IMR-90 (cell line): ENCODE measurements around the gene DHRS7B. TPM values are rescaled to one million over a fixed set of nuclear protein-coding genes. Genes with fewer than 3 reads are reported as not detected.

ENCODE experiments used
- ATAC-seq: fragments of 200-7000 bp; cut with Tn5 transposase; 2 replicates; pipeline ENCODE4 v1.9.1; 2020; ENCODE audit warnings: low read depth, mild to moderate bottlenecking, moderate library complexity
- BruUV-seq: library from RNA; stranded (reverse); fragments of 400-500 nt; replicated peaks from 2 replicates; lab custom pipeline; 2021; lab: Mats Ljungman, UMichigan
- CTCF ChIA-PET: fragments of 300-600 bp; formaldehyde crosslinking; extraction: SDS; loops from one replicate; lab custom pipeline; 2021; ENCODE audit warnings: antibody characterized with exemption; lab: Yijun Ruan, JAX
- POLR2A ChIA-PET: fragments of 300-600 bp; sonication (Branson Sonifier 250); formaldehyde crosslinking; loops from one replicate; lab custom pipeline; 2022; ENCODE audit warnings: antibody characterized with exemption; ENCODE audit not compliant: unreplicated experiment; lab: Charles Lee
- DNase-seq: peaks from one replicate; pipeline ENCODE4 v3.0.0; 2013
- H2AFZ ChIP-seq: replicated peaks from 2 replicates; pipeline ENCODE3; 2013; ENCODE audit warnings: low read length, mild to moderate bottlenecking; ENCODE audit not compliant: poor library complexity
- H2AK5ac ChIP-seq: 2 replicates; pipeline ENCODE4 v1.6.1; 2013; ENCODE audit warnings: low read depth, low read length, inconsistent platforms
- H2AK9ac ChIP-seq: replicated peaks from 2 replicates; pipeline ENCODE3; 2013; ENCODE audit warnings: mild to moderate bottlenecking, low read depth, low read length, moderate library complexity; ENCODE audit not compliant: poor library complexity
- H2BK120ac ChIP-seq: 2 replicates; pipeline ENCODE4 v1.6.1; 2013; ENCODE audit warnings: low read depth, low read length, inconsistent platforms
- H2BK15ac ChIP-seq: 3 replicates; pipeline ENCODE4 v1.6.1; 2013; ENCODE audit warnings: low read depth, low read length, inconsistent platforms
- H2BK20ac ChIP-seq: 2 replicates; pipeline ENCODE4 v1.6.1; 2013; ENCODE audit warnings: low read depth, mild to moderate bottlenecking, inconsistent platforms, low read length, moderate library complexity
- H2BK5ac ChIP-seq: 2 replicates; pipeline ENCODE4 v1.6.1; 2013; ENCODE audit warnings: mild to moderate bottlenecking, low read depth, low read length, inconsistent platforms; ENCODE audit not compliant: poor library complexity, severe bottlenecking
- H3K14ac ChIP-seq: replicated peaks from 2 replicates; pipeline ENCODE4 v1.6.1; 2013; ENCODE audit warnings: low read depth, low read length, inconsistent platforms
- H3K18ac ChIP-seq: 2 replicates; pipeline ENCODE4 v1.6.1; 2013; ENCODE audit warnings: low read depth, low read length, control low read depth
- H3K23ac ChIP-seq: 2 replicates; pipeline ENCODE4 v1.6.1; 2013; ENCODE audit warnings: low read depth, low read length, inconsistent platforms
- H3K27ac ChIP-seq: 2 replicates; pipeline ENCODE4 v1.5.1; 2013; ENCODE audit warnings: mild to moderate bottlenecking, control low read depth, low read length; ENCODE audit not compliant: insufficient read depth
- H3K27me3 ChIP-seq: 2 replicates; pipeline ENCODE4 v1.6.1; 2013; ENCODE audit warnings: low read length; ENCODE audit not compliant: control insufficient read depth, insufficient read depth
- H3K36me3 ChIP-seq: 2 replicates; pipeline ENCODE4 v1.6.1; 2013; ENCODE audit warnings: low read length, mixed read lengths; ENCODE audit not compliant: control insufficient read depth, insufficient read depth
- H3K4ac ChIP-seq: 2 replicates; pipeline ENCODE4 v1.6.1; 2013; ENCODE audit warnings: low read depth, low read length, inconsistent platforms
- H3K4me1 ChIP-seq: 2 replicates; pipeline ENCODE4 v1.6.1; 2013; ENCODE audit warnings: low read length, mixed read lengths; ENCODE audit not compliant: control insufficient read depth, insufficient read depth
- H3K4me2 ChIP-seq: 2 replicates; pipeline ENCODE4 v1.6.1; 2013; ENCODE audit warnings: low read depth, mild to moderate bottlenecking, control low read depth, low read length, moderate library complexity
- H3K4me3 ChIP-seq: 2 replicates; pipeline ENCODE4 v1.5.1; 2013; ENCODE audit warnings: low read depth, mild to moderate bottlenecking, control low read depth, low read length, moderate library complexity; ENCODE audit not compliant: insufficient read depth
- H3K56ac ChIP-seq: 2 replicates; pipeline ENCODE4 v1.6.1; 2013; ENCODE audit warnings: low read length, inconsistent platforms; ENCODE audit not compliant: insufficient read depth; ENCODE audit errors: extremely low read depth
- H3K79me1 ChIP-seq, 2 experiments: 2 replicates each; pipeline ENCODE4 v1.6.1; 2013; ENCODE audit warnings: low read length in 2 of 2, inconsistent platforms in 1 of 2, low read depth in 1 of 2
- H3K9ac ChIP-seq: 2 replicates; pipeline ENCODE4 v1.6.1; 2013; ENCODE audit warnings: low read depth, low read length, control low read depth
- H3K9me1 ChIP-seq: 2 replicates; pipeline ENCODE4 v1.6.1; 2013; ENCODE audit warnings: low read length, inconsistent platforms; ENCODE audit not compliant: insufficient read depth
- H3K9me3 ChIP-seq: 2 replicates; pipeline ENCODE4 v1.6.1; 2013; ENCODE audit warnings: low read length; ENCODE audit not compliant: control insufficient read depth, insufficient read depth
- H4K20me1 ChIP-seq: 2 replicates; pipeline ENCODE4 v1.6.1; 2013; ENCODE audit warnings: low read length, inconsistent platforms; ENCODE audit not compliant: insufficient read depth
- H4K5ac ChIP-seq: 2 replicates; pipeline ENCODE4 v1.6.1; 2013; ENCODE audit warnings: mild to moderate bottlenecking, low read depth, low read length, control low read depth
- H4K8ac ChIP-seq, 2 experiments: 2 replicates each; pipeline ENCODE4 v1.6.1; 2013; ENCODE audit warnings: low read depth in 2 of 2, low read length in 2 of 2, control low read depth in 1 of 2, inconsistent platforms in 1 of 2
- H4K91ac ChIP-seq: 2 replicates; pipeline ENCODE4 v1.6.1; 2013; ENCODE audit warnings: low read depth, low read length, inconsistent platforms; ENCODE audit not compliant: insufficient read depth
- CEBPB ChIP-seq: IDR thresholded peaks from 2 replicates; pipeline ENCODE4 v1.6.1; 2012; ENCODE audit warnings: low read depth, low read length, improper control_type of control experiment
- NFE2L2 ChIP-seq: fragments of 150-350 bp; IDR thresholded peaks from 2 replicates; pipeline ENCODE4 v1.6.1; 2016; ENCODE audit warnings: low read depth, mild to moderate bottlenecking, low read length
- RCOR1 ChIP-seq: IDR thresholded peaks from 2 replicates; pipeline ENCODE4 v1.6.1; 2012; ENCODE audit warnings: mild to moderate bottlenecking, low read length, improper control_type of control experiment; ENCODE audit not compliant: insufficient replicate concordance
- WGBS, 2 experiments: methylation state at CpG; one replicate each; pipeline versions ENCODE4 v1.1.5 to v1.1.7; 2013; ENCODE audit warnings: missing lambda C conversion rate in 2 of 2; ENCODE audit not compliant: insufficient read length in 1 of 2; ENCODE audit errors: extremely low coverage in 2 of 2; 5-methylcytosine and 5-hydroxymethylcytosine counted together
- dilution Hi-C: fragments of 300-500 bp; cut with HindIII; formaldehyde crosslinking; loops from one replicate; pipeline ENCODE4 v1.14.3; 2018; ENCODE audit warnings: low sequenced_read_pairs; ENCODE audit not compliant: unreplicated experiment
- in situ Hi-C: fragments of 300-500 bp; cut with MboI; formaldehyde crosslinking; loops from 3 replicates; pipeline ENCODE4 v1.14.3; 2019; ENCODE audit warnings: low sequenced_read_pairs, inconsistent platforms, mixed read lengths
- intact Hi-C: fragments of 100-400 bp; cut with micrococcal nuclease; formaldehyde crosslinking; loops from 2 replicates; pipeline ENCODE4 v1.10.0; 2022
- polyA plus RNA-seq, 3 experiments: library from polyadenylated mRNA; depleted of rRNA; stranded (reverse); fragments of >200 nt; gene quantifications; 2 replicates each; pipeline ENCODE4 v1.2.3, GENCODE V29; 2012; ENCODE audit warnings: low replicate concordance in 1 of 3
- total RNA-seq: library from RNA; depleted of rRNA; stranded (reverse); fragments of >200 nt; gene quantifications from 2 replicates; pipeline ENCODE4 v1.2.3, GENCODE V29; 2012
- TF ChIP-seq, protein P1 (sequence below): fragments of 150-350 bp; IDR thresholded peaks from 2 replicates; pipeline ENCODE4 v1.6.1; 2017; ENCODE audit warnings: mild to moderate bottlenecking, antibody characterized with exemption, low read length, low read depth
- TF ChIP-seq, protein P2 (sequence below): fragments of 150-350 bp; IDR thresholded peaks from 2 replicates; pipeline ENCODE4 v1.6.1; 2016; ENCODE audit warnings: low read depth, mild to moderate bottlenecking, low read length, moderate library complexity, borderline replicate concordance

DHRS7B gene
- total and polyA plus RNA-seq, 2 of the 4 experiments (the other 2 are of a cell fraction), result 24.4 to 34.4 TPM

DNA sequence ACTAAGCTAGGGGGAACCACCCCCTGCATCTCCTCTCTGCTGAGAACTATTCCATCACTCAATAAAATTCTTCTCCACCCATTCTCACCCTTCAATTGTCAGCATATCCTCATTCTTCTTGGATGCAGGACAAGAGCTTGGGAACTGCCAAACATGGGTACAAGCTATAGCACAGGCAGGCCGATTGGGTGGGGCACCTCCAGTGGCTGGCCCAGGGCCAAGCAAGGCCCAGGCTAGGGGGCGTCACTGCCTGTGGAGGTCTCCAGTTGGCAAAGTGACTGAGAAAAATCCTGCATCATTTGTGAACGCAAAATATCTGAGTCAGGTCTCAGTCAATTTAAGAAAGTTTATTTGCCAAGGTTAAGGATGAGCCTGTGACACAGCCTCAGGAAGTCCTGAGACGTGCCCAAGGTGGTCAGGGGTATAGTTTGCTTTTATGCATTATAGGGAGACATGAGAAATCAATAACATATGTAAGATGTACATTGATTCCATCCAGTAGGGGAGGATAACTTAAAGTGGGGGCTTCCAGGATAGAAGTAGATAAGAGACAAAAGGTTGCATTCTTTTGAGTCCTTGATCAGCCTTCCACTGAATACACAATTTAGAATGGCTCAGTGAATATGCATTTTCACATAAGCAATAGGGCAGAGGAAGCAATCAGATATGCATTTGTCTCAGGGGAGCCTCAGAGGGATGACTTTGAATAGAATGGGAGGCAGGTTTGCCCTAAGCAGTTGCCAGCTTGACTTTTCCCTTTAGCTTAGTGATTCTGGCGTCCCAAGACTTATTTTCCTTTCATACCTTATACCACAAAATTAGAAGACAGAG, 21.5 kb upstream of the DHRS7B start:
- BruUV-seq, result no TSS peak
- Histone ChIP-seq H2BK20ac (no peak overlapping the region), H3K23ac (no peak overlapping the region), H3K27me3 (peaks cover 4% of the 10 kb centered on the region), H3K4ac (no peak overlapping the region), H3K4me2 (no peak overlapping the region), H3K56ac (no peak overlapping the region), H2BK15ac (no peak overlapping the region), H2BK5ac (no peak overlapping the region), H3K9me1 (no peaks in the 10 kb centered on the region), H3K9ac (no peak overlapping the region), H4K20me1 (no peaks in the 10 kb centered on the region), H3K27ac (no peak overlapping the region), H3K14ac (no peak overlapping the region), H3K36me3 (no peaks in the 10 kb centered on the region), H4K8ac (no peak overlapping the region), H2BK120ac (no peak overlapping the region), H2AFZ (no peak overlapping the region), H2AK9ac (no peak overlapping the region), H3K18ac (no peak overlapping the region), H4K5ac (no peak overlapping the region), H3K9me3 (no peaks in the 10 kb centered on the region), H3K79me1 (no peaks in the 10 kb centered on the region), H3K4me3 (no peak overlapping the region), H3K4me1 (no peaks in the 10 kb centered on the region), H2AK5ac (no peak overlapping the region), H4K91ac (no peak overlapping the region)
- WGBS, 2 experiments, result 46% methylated on average over 3 of the region's 5 CpGs; no CpG with 5 or more reads in 1 of the 2 experiments
- TF ChIP-seq NFE2L2, result no peak
- TF ChIP-seq, protein P1, sequence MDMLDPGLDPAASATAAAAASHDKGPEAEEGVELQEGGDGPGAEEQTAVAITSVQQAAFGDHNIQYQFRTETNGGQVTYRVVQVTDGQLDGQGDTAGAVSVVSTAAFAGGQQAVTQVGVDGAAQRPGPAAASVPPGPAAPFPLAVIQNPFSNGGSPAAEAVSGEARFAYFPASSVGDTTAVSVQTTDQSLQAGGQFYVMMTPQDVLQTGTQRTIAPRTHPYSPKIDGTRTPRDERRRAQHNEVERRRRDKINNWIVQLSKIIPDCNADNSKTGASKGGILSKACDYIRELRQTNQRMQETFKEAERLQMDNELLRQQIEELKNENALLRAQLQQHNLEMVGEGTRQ, result no peak
- TF ChIP-seq CEBPB, result no peak
- TF ChIP-seq, protein P2, sequence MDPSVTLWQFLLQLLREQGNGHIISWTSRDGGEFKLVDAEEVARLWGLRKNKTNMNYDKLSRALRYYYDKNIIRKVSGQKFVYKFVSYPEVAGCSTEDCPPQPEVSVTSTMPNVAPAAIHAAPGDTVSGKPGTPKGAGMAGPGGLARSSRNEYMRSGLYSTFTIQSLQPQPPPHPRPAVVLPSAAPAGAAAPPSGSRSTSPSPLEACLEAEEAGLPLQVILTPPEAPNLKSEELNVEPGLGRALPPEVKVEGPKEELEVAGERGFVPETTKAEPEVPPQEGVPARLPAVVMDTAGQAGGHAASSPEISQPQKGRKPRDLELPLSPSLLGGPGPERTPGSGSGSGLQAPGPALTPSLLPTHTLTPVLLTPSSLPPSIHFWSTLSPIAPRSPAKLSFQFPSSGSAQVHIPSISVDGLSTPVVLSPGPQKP, result no peak
- no peak for TF ChIP-seq RCOR1
- CTCF ChIA-PET, result no interaction called here
- ATAC-seq, result no peak
- in situ Hi-C loops, result no loop called here
- dilution Hi-C loops, result no loop called here
- intact Hi-C loops, result no loop called here
- POLR2A ChIA-PET, result no interaction called here
- no peak for DNase-seq
